ENCODE measurements around the gene C1orf159. TPM values are rescaled to one million over a fixed set of nuclear protein-coding genes. Genes with fewer than 3 reads are reported as not detected.

C1orf159 gene
- total RNA-seq, 3 donors from 2014 or later = 18.4 to 25.3 (median 24.0) TPM

- TF ChIP-seq, protein P1, sequence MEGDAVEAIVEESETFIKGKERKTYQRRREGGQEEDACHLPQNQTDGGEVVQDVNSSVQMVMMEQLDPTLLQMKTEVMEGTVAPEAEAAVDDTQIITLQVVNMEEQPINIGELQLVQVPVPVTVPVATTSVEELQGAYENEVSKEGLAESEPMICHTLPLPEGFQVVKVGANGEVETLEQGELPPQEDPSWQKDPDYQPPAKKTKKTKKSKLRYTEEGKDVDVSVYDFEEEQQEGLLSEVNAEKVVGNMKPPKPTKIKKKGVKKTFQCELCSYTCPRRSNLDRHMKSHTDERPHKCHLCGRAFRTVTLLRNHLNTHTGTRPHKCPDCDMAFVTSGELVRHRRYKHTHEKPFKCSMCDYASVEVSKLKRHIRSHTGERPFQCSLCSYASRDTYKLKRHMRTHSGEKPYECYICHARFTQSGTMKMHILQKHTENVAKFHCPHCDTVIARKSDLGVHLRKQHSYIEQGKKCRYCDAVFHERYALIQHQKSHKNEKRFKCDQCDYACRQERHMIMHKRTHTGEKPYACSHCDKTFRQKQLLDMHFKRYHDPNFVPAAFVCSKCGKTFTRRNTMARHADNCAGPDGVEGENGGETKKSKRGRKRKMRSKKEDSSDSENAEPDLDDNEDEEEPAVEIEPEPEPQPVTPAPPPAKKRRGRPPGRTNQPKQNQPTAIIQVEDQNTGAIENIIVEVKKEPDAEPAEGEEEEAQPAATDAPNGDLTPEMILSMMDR (IDR thresholded peaks at IDR 0.05) = no peak
- no peaks in the 10 kb centered on the region for H3K36me3 ChIP-seq (ENCODE audit: low read depth)
- no peaks in the 10 kb centered on the region for H3K9me3 ChIP-seq
- peaks cover 13% of the 10 kb centered on the region for H3K4me1 ChIP-seq (ENCODE audit: low read depth)
- DNase-seq (peak in 2 of 3 donors; percentile 25 to 52), ATAC-seq (no peak)
- no peak overlapping the region for H3K4me3 ChIP-seq
- intact Hi-C loops (cut with DNase I, micrococcal nuclease) = no loop called here
These were observed 33.0 kb downstream of the C1orf159 start for GRCh38 chr1:1082776-1083415.

DNA sequence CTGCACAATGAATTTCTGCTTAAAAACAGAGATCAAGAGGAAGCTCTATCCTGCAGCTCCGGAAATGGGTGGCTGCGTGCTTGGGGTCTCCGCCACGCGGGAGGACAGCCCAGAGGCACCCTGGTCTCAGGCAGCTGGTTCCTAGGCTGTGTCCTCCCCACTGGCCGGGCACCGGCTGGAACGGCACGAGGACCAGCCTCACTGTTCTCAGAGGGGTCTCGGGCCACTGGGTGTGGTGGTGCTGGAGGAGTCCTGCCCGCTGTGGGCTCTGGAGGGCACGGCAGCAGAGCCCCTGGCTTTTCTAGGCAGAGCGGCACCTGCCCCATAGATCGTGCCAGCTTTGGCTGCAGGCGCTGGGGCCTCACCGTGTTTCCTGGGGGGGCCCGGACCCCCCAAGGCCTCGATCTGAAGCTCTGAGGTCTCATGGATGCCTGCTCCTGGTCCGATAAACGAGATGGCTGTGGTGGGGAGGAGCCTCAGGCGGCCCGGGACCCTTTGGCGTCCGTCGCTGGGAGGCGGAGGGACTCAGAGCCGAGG is 33.6 kb downstream of the C1orf159 start:
- H3K9me3 ChIP-seq = no peaks in the 10 kb centered on the region
- peaks cover 13% of the 10 kb centered on the region for H3K4me1 ChIP-seq (ENCODE audit: low read depth)
- TF ChIP-seq, protein P1 (IDR thresholded peaks at IDR 0.05) = no peak
- H3K4me3 ChIP-seq = no peak overlapping the region
- no peaks in the 10 kb centered on the region for H3K36me3 ChIP-seq (ENCODE audit: low read depth)
- ATAC-seq (no peak), DNase-seq (peak in 2 of 3 donors; percentile 22 to 48)
- intact Hi-C loops (cut with DNase I, micrococcal nuclease) = no loop called here

DNA sequence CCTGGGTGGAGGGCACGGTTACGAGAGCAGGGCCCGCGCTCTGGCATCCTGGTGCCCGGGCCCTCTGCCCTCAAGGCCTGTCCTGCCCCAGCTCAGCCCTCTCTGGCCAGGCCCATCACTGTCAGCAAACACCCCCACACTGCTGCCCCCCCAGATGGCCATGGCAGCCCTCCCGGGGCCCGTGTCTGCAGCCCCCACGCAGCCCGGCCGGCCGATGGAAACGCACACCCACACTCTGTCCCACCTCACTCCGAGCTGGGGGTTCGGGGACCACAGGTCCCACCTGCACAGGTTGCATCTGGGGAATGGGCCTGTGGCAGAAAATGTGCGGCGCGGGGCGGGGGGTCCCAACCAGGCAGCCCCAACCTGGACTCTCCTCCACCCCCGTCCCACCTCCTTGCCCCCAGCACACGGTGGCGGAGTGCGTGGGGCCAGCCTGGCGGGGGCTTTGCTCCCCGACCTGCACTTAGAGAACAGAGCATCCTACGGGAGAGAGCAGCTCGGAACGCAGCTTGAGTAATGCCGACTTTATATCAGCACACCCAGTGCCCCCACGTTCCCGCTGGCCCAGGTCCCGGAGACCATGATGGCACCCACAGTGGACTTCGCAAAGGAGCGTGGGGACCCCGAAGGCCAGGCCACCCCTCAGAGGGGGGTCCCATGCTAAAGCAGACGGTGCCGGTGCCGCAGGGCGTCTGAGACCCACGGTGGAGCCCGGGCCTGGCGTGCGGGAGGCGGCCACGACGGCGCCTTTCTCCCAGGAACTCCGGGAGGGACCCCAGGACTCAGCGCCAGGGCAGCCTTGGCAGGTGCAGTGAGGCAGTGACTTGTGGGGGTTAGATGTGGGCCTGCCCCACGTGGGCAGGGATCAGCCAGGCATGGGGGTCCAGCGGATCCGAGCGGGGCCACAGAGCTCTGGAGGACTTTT is 34.3 kb downstream of the C1orf159 start:
- DNase-seq = peak in 2 of 3 donors; percentile 30 to 50
- no peak overlapping the region for H3K4me3 ChIP-seq
- intact Hi-C loops (cut with DNase I, micrococcal nuclease) = no loop called here
- no peak for ATAC-seq
- H3K9me3 ChIP-seq = no peaks in the 10 kb centered on the region
- H3K4me1 ChIP-seq (ENCODE audit: low read depth) = peaks cover 13% of the 10 kb centered on the region
- TF ChIP-seq, protein P1 (IDR thresholded peaks at IDR 0.05) = no peak
- H3K36me3 ChIP-seq (ENCODE audit: low read depth) = no peaks in the 10 kb centered on the region

DNA sequence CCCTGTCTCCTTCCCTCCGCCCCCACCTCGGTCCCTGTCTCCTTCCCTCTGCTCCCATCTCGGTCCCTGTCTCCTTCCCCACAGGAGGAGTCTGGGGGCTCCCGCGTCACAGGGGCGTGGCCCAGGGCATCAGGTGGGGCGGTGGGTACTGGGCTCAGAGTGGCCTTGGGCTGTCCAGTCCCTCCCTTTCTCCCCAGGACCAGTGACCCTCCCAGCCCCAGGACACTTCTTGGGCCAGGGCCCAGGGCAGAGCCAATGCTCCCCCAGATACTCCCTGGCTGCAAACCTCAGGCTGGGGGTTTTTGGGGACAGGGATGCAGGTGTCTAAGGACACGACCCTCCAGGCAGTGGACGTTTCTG is 35.0 kb downstream of the C1orf159 start:
- DNase-seq (peak in 2 of 3 donors; percentile 39 to 56), ATAC-seq (no peak)
- Histone ChIP-seq H3K36me3 (ENCODE audit: low read depth) (no peaks in the 10 kb centered on the region), H3K4me1 (ENCODE audit: low read depth) (peaks cover 13% of the 10 kb centered on the region), H3K9me3 (no peaks in the 10 kb centered on the region), H3K4me3 (no peak overlapping the region)
- intact Hi-C loops (cut with DNase I, micrococcal nuclease) = no loop called here
- TF ChIP-seq, protein P1 (IDR thresholded peaks at IDR 0.05) = no peak

GRCh38 chr1:1080122-1080757 is 35.6 kb downstream of the C1orf159 start:
- Histone ChIP-seq H3K4me3 (no peak overlapping the region), H3K4me1 (ENCODE audit: low read depth) (peaks cover 13% of the 10 kb centered on the region), H3K9me3 (no peaks in the 10 kb centered on the region), H3K36me3 (ENCODE audit: low read depth) (no peaks in the 10 kb centered on the region)
- TF ChIP-seq, protein P1 (IDR thresholded peaks at IDR 0.05) = no peak
- peak in 2 of 3 donors; percentile 64 to 79 for DNase-seq
- ATAC-seq = peak; percentile 81
- intact Hi-C loops (cut with DNase I, micrococcal nuclease) = no loop called here
